ENCODE measurements around the gene KLHL4.
"Not testable (repeated sequence)": the region's sequence is repeated elsewhere in the genome, so short reads cannot be mapped to it uniquely, and the experiment has no call there.

The KLHL4 gene

GRCh38 chrX:87663421-87663820 is 145.8 kb downstream of the KLHL4 start:
- no peak for DNase-seq

- peak; percentile 11 for DNase-seq
Measured at GRCh38 chrX:87664381-87664780, 146.8 kb downstream of the KLHL4 start.

GRCh38 chrX:87679849-87680248 is 162.2 kb downstream of the KLHL4 start:
- no peak for DNase-seq

- DNase-seq = no peak
Measured at GRCh38 chrX:87687703-87688102, 170.1 kb downstream of the KLHL4 start.

- DNase-seq = not testable (repeated sequence)
Measured at GRCh38 chrX:87688113-87688748, 170.6 kb downstream of the KLHL4 start.

- DNase-seq = not testable (repeated sequence)
Measured at GRCh38 chrX:87689218-87689617, 171.6 kb downstream of the KLHL4 start.

GRCh38 chrX:87693204-87693603 is 175.6 kb downstream of the KLHL4 start:
- DNase-seq = no peak

- DNase-seq = no peak
Measured at GRCh38 chrX:87697409-87697808, 179.8 kb downstream of the KLHL4 start.

- DNase-seq = no peak
Measured at GRCh38 chrX:87702795-87703194, 185.2 kb downstream of the KLHL4 start.

- DNase-seq = not testable (repeated sequence)
Measured at GRCh38 chrX:87703469-87703868, 185.9 kb downstream of the KLHL4 start.

GRCh38 chrX:87706134-87706533 is 188.5 kb downstream of the KLHL4 start:
- DNase-seq = no peak

- no peak for DNase-seq
Measured at GRCh38 chrX:87710580-87710979, 193.0 kb downstream of the KLHL4 start.
